ENCODE data around the gene SLC8A3. TPM values are rescaled to one million over a fixed set of nuclear protein-coding genes. Genes with fewer than 3 reads are reported as not detected.
A peak's percentile ranks its signal among the peaks of the same experiment; 100 is the strongest.

Gene SLC8A3
- total RNA-seq, 4 donors from 2014 or later = 0.09 to 1.7 (median 0.23) TPM; not detected in 1

DNA sequence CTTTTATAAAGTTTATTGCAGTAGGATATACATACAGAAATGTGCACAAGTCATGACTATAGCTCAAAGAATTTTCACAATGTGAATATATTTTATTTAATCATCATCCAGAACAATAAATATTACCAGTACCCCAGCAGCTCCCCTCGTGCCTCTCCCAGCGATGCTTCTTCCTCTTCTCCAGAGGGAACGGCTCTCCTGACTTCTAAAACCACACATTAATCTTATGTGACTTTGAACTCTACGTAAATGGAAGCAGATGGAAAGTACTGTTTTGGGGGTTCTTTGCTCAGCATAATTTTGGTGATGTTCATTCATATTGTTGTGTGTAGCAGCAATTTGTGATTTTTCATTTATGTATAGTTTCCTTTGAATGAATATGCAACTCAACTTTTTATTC lies 4.6 kb upstream of the SLC8A3 start:
- Histone ChIP-seq H3K4me1 (peaks cover 4 to 12% (median 7%) of the 10 kb centered on the region in 3 donors), H3K27ac (no peak overlapping the region), H3K4me3 (no peak overlapping the region), H3K27me3 (peaks cover 4 to 60% (median 8%) of the 10 kb centered on the region in 4 donors), H3K9me3 (peaks cover 0 to 4% (median 0%) of the 10 kb centered on the region in 3 donors), H3K36me3 (no peaks in the 10 kb centered on the region)
- intact Hi-C loops (cut with DNase I) = no loop called here
- TF ChIP-seq, protein P1, sequence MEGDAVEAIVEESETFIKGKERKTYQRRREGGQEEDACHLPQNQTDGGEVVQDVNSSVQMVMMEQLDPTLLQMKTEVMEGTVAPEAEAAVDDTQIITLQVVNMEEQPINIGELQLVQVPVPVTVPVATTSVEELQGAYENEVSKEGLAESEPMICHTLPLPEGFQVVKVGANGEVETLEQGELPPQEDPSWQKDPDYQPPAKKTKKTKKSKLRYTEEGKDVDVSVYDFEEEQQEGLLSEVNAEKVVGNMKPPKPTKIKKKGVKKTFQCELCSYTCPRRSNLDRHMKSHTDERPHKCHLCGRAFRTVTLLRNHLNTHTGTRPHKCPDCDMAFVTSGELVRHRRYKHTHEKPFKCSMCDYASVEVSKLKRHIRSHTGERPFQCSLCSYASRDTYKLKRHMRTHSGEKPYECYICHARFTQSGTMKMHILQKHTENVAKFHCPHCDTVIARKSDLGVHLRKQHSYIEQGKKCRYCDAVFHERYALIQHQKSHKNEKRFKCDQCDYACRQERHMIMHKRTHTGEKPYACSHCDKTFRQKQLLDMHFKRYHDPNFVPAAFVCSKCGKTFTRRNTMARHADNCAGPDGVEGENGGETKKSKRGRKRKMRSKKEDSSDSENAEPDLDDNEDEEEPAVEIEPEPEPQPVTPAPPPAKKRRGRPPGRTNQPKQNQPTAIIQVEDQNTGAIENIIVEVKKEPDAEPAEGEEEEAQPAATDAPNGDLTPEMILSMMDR (IDR thresholded peaks at IDR 0.05) = no peak
- no peak for TF ChIP-seq POLR2A (IDR thresholded peaks at IDR 0.05)
- WGBS, 2 donors = 33 to 36% methylated on average over 4 of the region's 4 CpGs
- DNase-seq = no peak

DNA sequence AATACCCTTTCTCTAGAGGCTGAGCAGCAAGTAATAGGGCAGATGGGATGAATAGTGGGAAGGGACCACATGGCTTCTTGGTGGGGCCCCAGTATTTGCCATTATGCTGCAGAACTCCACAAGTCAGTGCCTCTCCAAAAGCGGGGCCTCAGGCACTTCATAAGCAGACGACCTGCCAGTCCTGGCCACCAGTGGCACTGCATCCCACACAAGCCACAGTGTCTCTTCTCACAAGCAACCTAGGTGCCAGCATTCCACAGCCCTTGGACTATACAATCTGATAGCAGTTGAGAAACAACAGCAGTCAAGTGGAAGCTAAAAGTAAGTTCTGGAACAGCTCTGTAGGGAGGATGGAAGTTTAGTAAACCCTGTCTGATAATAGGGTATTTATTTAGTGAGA lies 4.2 kb upstream of the SLC8A3 start:
- Histone ChIP-seq H3K4me1 (peaks cover 6 to 17% (median 12%) of the 10 kb centered on the region in 3 donors), H3K9me3 (peaks cover 0 to 4% (median 0%) of the 10 kb centered on the region in 3 donors), H3K27me3 (peaks cover 4 to 65% (median 10%) of the 10 kb centered on the region in 4 donors), H3K36me3 (no peaks in the 10 kb centered on the region), H3K4me3 (no peak overlapping the region), H3K27ac (no peak overlapping the region)
- WGBS, 2 donors = 29 to 65% methylated on average over 2 of the region's 2 CpGs
- DNase-seq = no peak
- intact Hi-C loops (cut with DNase I) = no loop called here
- TF ChIP-seq, protein P1 (IDR thresholded peaks at IDR 0.05) = no peak
- TF ChIP-seq POLR2A (IDR thresholded peaks at IDR 0.05) = no peak

DNA sequence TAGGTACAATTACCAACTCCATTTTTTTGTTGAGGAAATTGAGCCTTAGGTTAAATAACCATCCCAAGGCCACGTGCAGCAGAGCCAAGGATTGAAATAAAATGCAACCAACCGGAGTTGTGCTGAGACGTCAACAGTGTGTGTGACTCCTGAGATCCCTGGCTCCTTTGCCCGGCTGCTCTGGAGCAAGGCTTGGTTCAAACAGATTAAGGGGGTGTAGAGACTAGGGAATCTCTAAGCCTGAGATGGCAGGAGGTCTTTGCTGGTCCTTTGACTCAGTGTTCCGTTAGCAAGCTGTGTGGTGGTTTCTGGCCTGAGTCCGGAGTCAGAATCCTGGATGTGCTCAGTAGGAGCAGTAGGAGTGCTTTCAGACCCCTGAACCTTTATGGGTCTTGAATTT lies 1.4 kb upstream of the SLC8A3 start:
- intact Hi-C loops (cut with DNase I) = no loop called here

GRCh38 chr14:70189456-70190077 lies 816 bp upstream of the SLC8A3 start:
- Histone ChIP-seq H3K27ac (no peak overlapping the region), H3K27me3 (peaks cover 8 to 96% (median 10%) of the 10 kb centered on the region in 4 donors), H3K4me3 (peak overlapping the region; percentile 27 to 62 (median 47)), H3K36me3 (no peaks in the 10 kb centered on the region), H3K4me1 (peaks cover 17 to 31% (median 17%) of the 10 kb centered on the region in 3 donors), H3K9me3 (no peaks in the 10 kb centered on the region)
- intact Hi-C loops (cut with DNase I) = no loop called here
- WGBS, 2 donors = 39 to 40% methylated on average over 4 to 6 of the region's 9 CpGs
- DNase-seq = no peak
- TF ChIP-seq POLR2A (IDR thresholded peaks at IDR 0.05) = no peak
- TF ChIP-seq, protein P1 (IDR thresholded peaks at IDR 0.05) = no peak

More for the DNA sequence above, 1.4 kb upstream of the SLC8A3 start:
- 71 to 75% methylated on average over 5 to 6 of the region's 6 CpGs for WGBS, 2 donors
- no peak for DNase-seq
- Histone ChIP-seq H3K4me1 (peaks cover 17 to 31% (median 17%) of the 10 kb centered on the region in 3 donors), H3K4me3 (no peak overlapping the region), H3K27ac (no peak overlapping the region), H3K9me3 (peaks cover 0 to 3% (median 0%) of the 10 kb centered on the region in 3 donors), H3K27me3 (peaks cover 8 to 92% (median 10%) of the 10 kb centered on the region in 4 donors), H3K36me3 (no peaks in the 10 kb centered on the region)
- TF ChIP-seq POLR2A (IDR thresholded peaks at IDR 0.05) = no peak
- TF ChIP-seq, protein P1 (IDR thresholded peaks at IDR 0.05) = no peak

DNA sequence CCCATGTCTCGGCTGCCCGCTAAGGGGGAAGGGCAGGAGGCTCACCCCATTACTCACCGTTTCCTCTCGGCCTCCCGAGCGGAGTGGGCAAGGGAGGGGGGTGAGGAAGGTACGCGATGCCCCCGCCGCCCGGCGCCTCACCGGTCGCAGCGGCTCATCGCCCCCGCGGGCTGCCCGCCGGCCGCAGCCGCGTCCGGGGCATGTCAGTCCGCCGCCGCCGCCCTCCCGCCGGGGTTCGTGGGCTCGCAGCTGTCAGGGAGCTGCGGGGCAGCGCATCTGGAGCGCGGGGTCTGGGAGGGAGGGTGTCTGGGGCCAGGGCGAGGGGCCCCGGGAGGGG lies 461 bp downstream of the SLC8A3 start:
- intact Hi-C loops (cut with DNase I) = no loop called here
- H3K27me3 ChIP-seq = peaks cover 8 to 95% (median 10%) of the 10 kb centered on the region in 4 donors
- H3K27ac ChIP-seq = peak overlapping the region in 1 of 4 donors; percentile 18
- no peak for DNase-seq
- H3K36me3 ChIP-seq = no peaks in the 10 kb centered on the region
- H3K9me3 ChIP-seq = no peaks in the 10 kb centered on the region
- peak overlapping the region; percentile 27 to 62 (median 47) for H3K4me3 ChIP-seq
- TF ChIP-seq, protein P1 (IDR thresholded peaks at IDR 0.05) = no peak
- TF ChIP-seq POLR2A (IDR thresholded peaks at IDR 0.05) = no peak
- peaks cover 17 to 31% (median 17%) of the 10 kb centered on the region in 3 donors for H3K4me1 ChIP-seq
- 0% methylated on average over 1 of the region's 38 CpGs; no CpG with 5 or more reads in 1 of the 2 donors for WGBS, 2 donors
